ENCODE measurements around the gene IZUMO1.

IZUMO1 gene

GRCh38 chr19:48750771-48751504 is 4.2 kb upstream of the IZUMO1 start:
- Mint-ChIP-seq H3K36me3 (ENCODE audit: low read depth) (no peaks in the 10 kb centered on the region), H3K4me3 (no peak overlapping the region), H3K4me1 (peaks cover 18% of the 10 kb centered on the region), H3K9me3 (no peaks in the 10 kb centered on the region), H3K27ac (no peak overlapping the region), H3K27me3 (peaks cover 33% of the 10 kb centered on the region)
- DNase-seq (no peak), ATAC-seq (no peak)

GRCh38 chr19:48750351-48750750 is 3.6 kb upstream of the IZUMO1 start:
- H3K36me3 Mint-ChIP-seq (ENCODE audit: low read depth), result no peaks in the 10 kb centered on the region
- H3K4me3 Mint-ChIP-seq, result no peak overlapping the region
- H3K27ac Mint-ChIP-seq, result no peak overlapping the region
- H3K27me3 Mint-ChIP-seq, result peaks cover 37% of the 10 kb centered on the region
- ATAC-seq (no peak), DNase-seq (no peak)
- H3K9me3 Mint-ChIP-seq, result no peaks in the 10 kb centered on the region
- H3K4me1 Mint-ChIP-seq, result peaks cover 18% of the 10 kb centered on the region

- no peak overlapping the region for H3K27ac Mint-ChIP-seq
- no peaks in the 10 kb centered on the region for H3K36me3 Mint-ChIP-seq (ENCODE audit: low read depth)
- H3K4me3 Mint-ChIP-seq, result no peak overlapping the region
- H3K4me1 Mint-ChIP-seq, result peaks cover 18% of the 10 kb centered on the region
- no peaks in the 10 kb centered on the region for H3K9me3 Mint-ChIP-seq
- no peak for ATAC-seq
- no peak for DNase-seq
- H3K27me3 Mint-ChIP-seq, result peaks cover 35% of the 10 kb centered on the region
Measured at GRCh38 chr19:48749571-48750198, 3.0 kb upstream of the IZUMO1 start.

GRCh38 chr19:48746110-48746509 is 599 bp downstream of the IZUMO1 start:
- H3K4me1 Mint-ChIP-seq, result peaks cover 11% of the 10 kb centered on the region
- ATAC-seq (no peak), DNase-seq (no peak)
- H3K9me3 Mint-ChIP-seq, result no peaks in the 10 kb centered on the region
- no peak overlapping the region for H3K4me3 Mint-ChIP-seq
- peaks cover 19% of the 10 kb centered on the region for H3K27me3 Mint-ChIP-seq
- no peak overlapping the region for H3K27ac Mint-ChIP-seq
- H3K36me3 Mint-ChIP-seq (ENCODE audit: low read depth), result no peaks in the 10 kb centered on the region

GRCh38 chr19:48745208-48745995 is 1.3 kb downstream of the IZUMO1 start:
- DNase-seq, result peak; percentile 59
- H3K4me3 Mint-ChIP-seq, result no peak overlapping the region
- H3K27ac Mint-ChIP-seq, result no peak overlapping the region
- ATAC-seq, result peak; percentile 78
- H3K36me3 Mint-ChIP-seq (ENCODE audit: low read depth), result no peaks in the 10 kb centered on the region
- peaks cover 14% of the 10 kb centered on the region for H3K4me1 Mint-ChIP-seq
- no peaks in the 10 kb centered on the region for H3K9me3 Mint-ChIP-seq
- H3K27me3 Mint-ChIP-seq, result peaks cover 23% of the 10 kb centered on the region

- Mint-ChIP-seq H3K4me1 (peaks cover 18% of the 10 kb centered on the region), H3K27me3 (peaks cover 26% of the 10 kb centered on the region), H3K9me3 (no peaks in the 10 kb centered on the region), H3K4me3 (no peak overlapping the region), H3K36me3 (ENCODE audit: low read depth) (no peaks in the 10 kb centered on the region), H3K27ac (no peak overlapping the region)
- ATAC-seq (no peak), DNase-seq (no peak)
Measured at GRCh38 chr19:48742096-48742495, 4.6 kb downstream of the IZUMO1 start.

- H3K27me3 Mint-ChIP-seq, result peaks cover 26% of the 10 kb centered on the region
- DNase-seq (peak; percentile 59), ATAC-seq (no peak)
Measured at GRCh38 chr19:48741129-48741999, 5.3 kb downstream of the IZUMO1 start.

GRCh38 chr19:48740164-48740972 is 6.3 kb downstream of the IZUMO1 start, which contains the start of gene RASIP1:
Gene RASIP1, minus strand, starts transcription at chr19:48740610. Its CDS starts 328 bp downstream, at chr19:48740282.
- Mint-ChIP-seq H3K27me3 (peaks cover 18% of the 10 kb centered on the region), H3K4me3 (no peak within 1 kb of the TSS), H3K36me3 (ENCODE audit: low read depth) (no peaks in the 10 kb centered on the region), H3K27ac (no peak within 1 kb of the TSS), H3K9me3 (no peaks in the 10 kb centered on the region), H3K4me1 (peaks cover 15% of the 10 kb centered on the region)
- DNase-seq (no peak), ATAC-seq (no peak)

More at GRCh38 chr19:48741129-48741999, 5.3 kb downstream of the IZUMO1 start:
- Mint-ChIP-seq H3K4me3 (no peak overlapping the region), H3K4me1 (peaks cover 18% of the 10 kb centered on the region), H3K36me3 (ENCODE audit: low read depth) (no peaks in the 10 kb centered on the region), H3K9me3 (no peaks in the 10 kb centered on the region), H3K27ac (no peak overlapping the region)

GRCh38 chr19:48739404-48740163 is 7.1 kb downstream of the IZUMO1 start:
- H3K36me3 Mint-ChIP-seq (ENCODE audit: low read depth), result no peaks in the 10 kb centered on the region
- no peak for DNase-seq
- no peak overlapping the region for H3K27ac Mint-ChIP-seq
- H3K4me3 Mint-ChIP-seq, result no peak overlapping the region
- peaks cover 15% of the 10 kb centered on the region for H3K4me1 Mint-ChIP-seq
- ATAC-seq, result no peak
- peaks cover 16% of the 10 kb centered on the region for H3K27me3 Mint-ChIP-seq
- H3K9me3 Mint-ChIP-seq, result no peaks in the 10 kb centered on the region

- peak overlapping the region; percentile 36 for H3K4me3 Mint-ChIP-seq
- H3K27me3 Mint-ChIP-seq, result peaks cover 13% of the 10 kb centered on the region
- peaks cover 15% of the 10 kb centered on the region for H3K4me1 Mint-ChIP-seq
- ATAC-seq, result peak; percentile 93
- H3K27ac Mint-ChIP-seq, result no peak overlapping the region
- H3K9me3 Mint-ChIP-seq, result no peaks in the 10 kb centered on the region
- peak; percentile 96 for DNase-seq
- no peaks in the 10 kb centered on the region for H3K36me3 Mint-ChIP-seq (ENCODE audit: low read depth)
Measured at GRCh38 chr19:48738557-48739403, 7.9 kb downstream of the IZUMO1 start.

- no peak for DNase-seq
- Mint-ChIP-seq H3K27ac (no peak overlapping the region), H3K27me3 (peaks cover 13% of the 10 kb centered on the region), H3K9me3 (no peaks in the 10 kb centered on the region), H3K36me3 (ENCODE audit: low read depth) (no peaks in the 10 kb centered on the region), H3K4me1 (peaks cover 15% of the 10 kb centered on the region), H3K4me3 (no peak overlapping the region)
- no peak for ATAC-seq
Measured at GRCh38 chr19:48737360-48737998, 9.2 kb downstream of the IZUMO1 start.
